ENCODE data around the gene CTSZ. TPM values are rescaled to one million over a fixed set of nuclear protein-coding genes. Genes with fewer than 3 reads are reported as not detected.

Gene CTSZ
- total RNA-seq, result 100 to 1,000 TPM in 3 of 4 donors, 10 to 100 TPM in 1; 93.9 to 144 (median 119) TPM
- polyA plus RNA-seq, result 100 to 1,000 TPM; 127 to 312 (median 293) TPM

DNA sequence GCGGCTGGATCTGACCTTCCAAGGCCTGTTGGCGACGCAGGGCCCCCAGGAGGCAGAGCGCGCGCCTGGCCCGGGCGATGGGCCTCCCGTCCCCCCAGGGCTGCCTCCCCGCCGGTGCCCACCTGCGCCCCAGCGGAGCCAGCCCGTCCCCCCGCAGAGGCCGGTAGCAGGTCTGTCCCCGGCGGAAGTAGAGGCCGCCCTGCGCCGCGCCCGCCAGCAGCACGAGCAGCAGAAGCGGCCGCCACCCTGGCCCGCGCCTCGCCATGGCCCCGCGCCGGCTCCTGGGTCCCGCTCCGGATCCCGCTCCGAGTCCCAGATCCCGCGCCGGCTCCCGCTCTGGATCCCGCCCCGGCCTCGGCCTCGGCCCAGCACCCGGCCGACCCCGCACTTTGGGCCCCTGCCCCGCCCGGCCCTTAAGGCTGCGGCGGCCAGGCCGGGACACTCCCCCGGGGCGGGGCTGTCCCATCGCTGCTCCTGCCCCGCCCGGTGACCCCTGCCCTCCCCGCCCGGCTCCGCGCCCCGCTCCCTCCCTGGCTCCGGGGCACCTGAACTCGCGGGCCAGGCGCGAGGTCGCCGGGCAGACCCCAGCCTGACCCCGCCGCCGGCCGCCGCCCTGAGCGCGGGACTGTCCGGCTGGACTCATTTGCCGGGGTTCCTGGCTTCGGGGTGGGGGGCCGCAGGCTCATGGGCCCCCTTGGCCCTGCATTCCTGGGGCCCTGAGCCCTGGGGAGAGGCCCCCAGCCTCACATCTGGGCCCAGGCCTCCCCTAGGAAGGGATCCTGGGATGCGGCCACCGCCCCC is at the start of gene CTSZ:
Gene CTSZ (minus strand): TSS at position 391 of the 801 bp plus-strand sequence. CDS start 126 bp downstream, at position 265.
- Histone ChIP-seq H3K27me3 (no peaks in the 10 kb centered on the region), H3K4me1 (peaks cover 0 to 50% (median 39%) of the 10 kb centered on the region in 4 donors), H3K36me3 (peaks cover 0 to 6% (median 0%) of the 10 kb centered on the region in 4 donors), H3K9me3 (no peaks in the 10 kb centered on the region), H3K4me3 (peak within 1 kb of the TSS; percentile 72 to 89 (median 79)), H3K27ac (peak within 1 kb of the TSS; percentile 83 to 89 (median 84))
- intact Hi-C loops (cut with DNase I), result loop anchor here (2.0 kb wide), 1 partner anchor 26 kb away; the partner anchor contains the start of gene ATP5F1E
- TF ChIP-seq EP300 (IDR thresholded peaks at IDR 0.05) (no peak), POLR2AphosphoS5 (IDR thresholded peaks at IDR 0.05) (peak in 1 of 4 donors; percentile 43), POLR2A (IDR thresholded peaks at IDR 0.05) (no peak)
- DNase-seq, result peak; percentile 76
- WGBS, 2 donors, result 4% methylated on average over 82 of the region's 82 CpGs

GRCh38 chr20:59055302-59055701 is 48.2 kb upstream of the CTSZ start:
- 73 to 79% methylated on average over 7 of the region's 7 CpGs for WGBS, 2 donors
- TF ChIP-seq POLR2A (IDR thresholded peaks at IDR 0.05) (no peak), POLR2AphosphoS5 (IDR thresholded peaks at IDR 0.05) (no peak), EP300 (IDR thresholded peaks at IDR 0.05) (no peak)
- TF ChIP-seq, protein P1, sequence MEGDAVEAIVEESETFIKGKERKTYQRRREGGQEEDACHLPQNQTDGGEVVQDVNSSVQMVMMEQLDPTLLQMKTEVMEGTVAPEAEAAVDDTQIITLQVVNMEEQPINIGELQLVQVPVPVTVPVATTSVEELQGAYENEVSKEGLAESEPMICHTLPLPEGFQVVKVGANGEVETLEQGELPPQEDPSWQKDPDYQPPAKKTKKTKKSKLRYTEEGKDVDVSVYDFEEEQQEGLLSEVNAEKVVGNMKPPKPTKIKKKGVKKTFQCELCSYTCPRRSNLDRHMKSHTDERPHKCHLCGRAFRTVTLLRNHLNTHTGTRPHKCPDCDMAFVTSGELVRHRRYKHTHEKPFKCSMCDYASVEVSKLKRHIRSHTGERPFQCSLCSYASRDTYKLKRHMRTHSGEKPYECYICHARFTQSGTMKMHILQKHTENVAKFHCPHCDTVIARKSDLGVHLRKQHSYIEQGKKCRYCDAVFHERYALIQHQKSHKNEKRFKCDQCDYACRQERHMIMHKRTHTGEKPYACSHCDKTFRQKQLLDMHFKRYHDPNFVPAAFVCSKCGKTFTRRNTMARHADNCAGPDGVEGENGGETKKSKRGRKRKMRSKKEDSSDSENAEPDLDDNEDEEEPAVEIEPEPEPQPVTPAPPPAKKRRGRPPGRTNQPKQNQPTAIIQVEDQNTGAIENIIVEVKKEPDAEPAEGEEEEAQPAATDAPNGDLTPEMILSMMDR (IDR thresholded peaks at IDR 0.05), result no peak
- intact Hi-C loops (cut with DNase I), result no loop called here
- no peak for DNase-seq
- Histone ChIP-seq H3K27me3 (peaks cover 0 to 10% (median 0%) of the 10 kb centered on the region in 3 donors), H3K27ac (no peak overlapping the region), H3K4me1 (no peaks in the 10 kb centered on the region), H3K9me3 (no peaks in the 10 kb centered on the region), H3K36me3 (no peaks in the 10 kb centered on the region), H3K4me3 (no peak overlapping the region)

GRCh38 chr20:59051666-59052185 is 44.7 kb upstream of the CTSZ start:
- Histone ChIP-seq H3K4me1 (no peaks in the 10 kb centered on the region), H3K4me3 (no peak overlapping the region), H3K27ac (no peak overlapping the region), H3K36me3 (no peaks in the 10 kb centered on the region), H3K9me3 (no peaks in the 10 kb centered on the region), H3K27me3 (peaks cover 0 to 10% (median 0%) of the 10 kb centered on the region in 3 donors)
- WGBS, 2 donors, result 83 to 89% methylated on average over 6 of the region's 6 CpGs
- TF ChIP-seq POLR2AphosphoS5 (IDR thresholded peaks at IDR 0.05) (no peak), EP300 (IDR thresholded peaks at IDR 0.05) (no peak)
- TF ChIP-seq, protein P1 (IDR thresholded peaks at IDR 0.05), result no peak
- DNase-seq, result no peak
- intact Hi-C loops (cut with DNase I), result no loop called here

- TF ChIP-seq POLR2AphosphoS5 (IDR thresholded peaks at IDR 0.05) (no peak), EP300 (IDR thresholded peaks at IDR 0.05) (no peak), POLR2A (IDR thresholded peaks at IDR 0.05) (no peak)
- TF ChIP-seq, protein P1 (IDR thresholded peaks at IDR 0.05), result no peak
- intact Hi-C loops (cut with DNase I), result no loop called here
- no peak for DNase-seq
- peaks cover 0 to 10% (median 0%) of the 10 kb centered on the region in 3 donors for H3K27me3 ChIP-seq
- H3K4me1 ChIP-seq, result no peaks in the 10 kb centered on the region
- no peak overlapping the region for H3K4me3 ChIP-seq
- no peaks in the 10 kb centered on the region for H3K36me3 ChIP-seq
- no peaks in the 10 kb centered on the region for H3K9me3 ChIP-seq
- H3K27ac ChIP-seq, result no peak overlapping the region
- WGBS, 2 donors, result 75 to 86% methylated on average over 1 of the region's 1 CpG
Measured at GRCh38 chr20:59050437-59050836, 43.4 kb upstream of the CTSZ start.

GRCh38 chr20:59048681-59049030 is 41.6 kb upstream of the CTSZ start:
- Histone ChIP-seq H3K27ac (no peak overlapping the region), H3K4me3 (no peak overlapping the region), H3K36me3 (no peaks in the 10 kb centered on the region), H3K9me3 (no peaks in the 10 kb centered on the region), H3K4me1 (no peaks in the 10 kb centered on the region), H3K27me3 (peaks cover 0 to 10% (median 0%) of the 10 kb centered on the region in 3 donors)
- intact Hi-C loops (cut with DNase I), result loop anchor here (10.0 kb wide), 1 partner anchor 734 kb away; no protein-coding TSS in a partner anchor
- no peak for TF ChIP-seq POLR2AphosphoS5 (IDR thresholded peaks at IDR 0.05)
- TF ChIP-seq POLR2A (IDR thresholded peaks at IDR 0.05), result no peak
- TF ChIP-seq EP300 (IDR thresholded peaks at IDR 0.05), result no peak
- TF ChIP-seq, protein P1 (IDR thresholded peaks at IDR 0.05), result no peak
- WGBS, 2 donors, result 89 to 91% methylated on average over 2 of the region's 2 CpGs
- no peak for DNase-seq

All from sigmoid colon (tissue), 7 donors.